Activated CD4-positive, alpha-beta T cell treated with anti-CD3 and anti-CD28 coated beads for 1 hour (primary cell): Measurements from ENCODE around the gene SLC41A3.
"Not testable (repeated sequence)": the region's sequence is repeated elsewhere in the genome, so short reads cannot be mapped to it uniquely, and the experiment has no call there.

ENCODE experiments used
- DNase-seq: peaks from one replicate; pipeline ENCODE4 v3.0.0-alpha.2; 2020

SLC41A3 gene

GRCh38 chr3:126051234-126051633, 32.7 kb downstream of the SLC41A3 start:
- no peak for DNase-seq

- no peak for DNase-seq
These were observed 33.3 kb downstream of the SLC41A3 start for GRCh38 chr3:126050626-126051025.

- no peak for DNase-seq
These were observed 33.9 kb downstream of the SLC41A3 start for GRCh38 chr3:126050050-126050392.

- DNase-seq = no peak
These were observed 34.5 kb downstream of the SLC41A3 start for GRCh38 chr3:126049289-126050049.

- DNase-seq = no peak
These were observed 43.5 kb downstream of the SLC41A3 start for GRCh38 chr3:126040386-126040785.

- DNase-seq = no peak
These were observed 44.1 kb downstream of the SLC41A3 start for GRCh38 chr3:126039870-126040269.

- not testable (repeated sequence) for DNase-seq
These were observed 45.1 kb downstream of the SLC41A3 start for GRCh38 chr3:126038791-126039190.

GRCh38 chr3:126036056-126036549, 47.8 kb downstream of the SLC41A3 start:
- DNase-seq = no peak

- DNase-seq = no peak
These were observed 48.4 kb downstream of the SLC41A3 start for GRCh38 chr3:126035362-126036050.

- no peak for DNase-seq
These were observed 49.2 kb downstream of the SLC41A3 start for GRCh38 chr3:126034481-126035361.

- no peak for DNase-seq
These were observed 50.2 kb downstream of the SLC41A3 start for GRCh38 chr3:126033765-126034164.

- DNase-seq = no peak
These were observed 50.7 kb downstream of the SLC41A3 start for GRCh38 chr3:126033051-126033745.

GRCh38 chr3:126031981-126032471, 51.9 kb downstream of the SLC41A3 start:
- no peak for DNase-seq

- DNase-seq = no peak
These were observed 53.5 kb downstream of the SLC41A3 start for GRCh38 chr3:126030455-126030854.

GRCh38 chr3:126029241-126029640, 54.7 kb downstream of the SLC41A3 start:
- no peak for DNase-seq

- no peak for DNase-seq
These were observed 55.8 kb downstream of the SLC41A3 start for GRCh38 chr3:126028096-126028495.

- DNase-seq = no peak
These were observed 57.2 kb downstream of the SLC41A3 start for GRCh38 chr3:126026761-126027160.

- no peak for DNase-seq
These were observed 57.6 kb downstream of the SLC41A3 start for GRCh38 chr3:126026277-126026751.

- no peak for DNase-seq
These were observed 58.1 kb downstream of the SLC41A3 start for GRCh38 chr3:126025862-126026261.

- DNase-seq = no peak
These were observed 58.7 kb downstream of the SLC41A3 start for GRCh38 chr3:126025116-126025729.

GRCh38 chr3:126024049-126024854, 59.7 kb downstream of the SLC41A3 start:
- DNase-seq = no peak
